ENCODE results near the gene P2RX1. TPM values are rescaled to one million over a fixed set of nuclear protein-coding genes. Genes with fewer than 3 reads are reported as not detected.
A peak's percentile ranks its signal among the peaks of the same experiment; 100 is the strongest.

The P2RX1 gene
- total and polyA plus RNA-seq, 9 donors = 2.1 to 8.6 (median 3.0) TPM

DNA sequence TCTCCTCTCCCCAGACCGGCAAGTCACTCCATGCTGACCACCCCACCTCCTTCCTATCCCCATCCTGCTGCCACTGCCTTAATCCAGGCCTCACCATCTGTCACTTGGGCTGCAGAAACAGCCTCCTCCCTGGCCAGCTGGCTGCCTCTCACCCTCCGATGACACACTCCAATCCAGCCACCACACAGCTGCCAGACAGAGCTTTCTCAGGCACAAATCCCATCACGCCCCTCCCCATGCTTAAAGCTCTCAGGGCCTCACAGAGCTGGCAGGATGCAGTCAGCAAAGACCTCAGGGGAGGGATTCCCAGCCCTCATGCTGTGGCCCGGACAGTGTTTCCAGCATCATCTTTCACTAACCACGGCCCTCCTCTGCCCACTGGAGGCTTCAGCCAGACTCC is 37.1 kb downstream of the P2RX1 start:
- Histone ChIP-seq H3K27me3 (ENCODE audit: control insufficient read depth, insufficient read depth, low read length) (no peaks in the 10 kb centered on the region), H3K4me3 (ENCODE audit: low read length) (no peak overlapping the region), H3K36me3 (ENCODE audit: control insufficient read depth, insufficient read depth, low read length) (peaks cover 37% of the 10 kb centered on the region), H3K9me3 (replicated peaks; ENCODE audit: control insufficient read depth, low read depth, low read length) (no peaks in the 10 kb centered on the region), H3K27ac (ENCODE audit: low read length) (peak overlapping the region; percentile 65), H3K4me1 (ENCODE audit: control insufficient read depth, insufficient read depth, low read length) (peaks cover 34% of the 10 kb centered on the region)
- WGBS (ENCODE audit: insufficient coverage) = 25% methylated on average over 5 of the region's 5 CpGs
- peak; percentile 93 for DNase-seq

DNA sequence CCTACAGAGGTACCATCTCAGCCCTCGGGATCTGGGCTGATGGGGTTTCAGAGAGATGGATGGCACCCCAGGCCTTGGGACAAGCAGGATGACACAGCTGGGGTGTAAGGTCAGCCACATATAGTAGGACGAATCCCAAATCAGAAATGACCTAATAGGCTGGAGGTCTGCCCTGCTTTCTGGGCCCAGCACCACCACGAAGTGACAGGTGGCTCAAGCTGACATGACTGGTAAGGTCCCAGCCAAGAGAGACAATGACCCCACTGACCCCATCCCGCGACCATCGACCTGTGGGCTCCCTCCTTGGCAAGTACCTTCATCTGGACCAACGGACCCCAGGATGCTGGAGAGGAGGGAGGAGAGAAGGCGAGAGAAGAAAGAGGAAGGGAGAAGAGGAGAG is 39.0 kb downstream of the P2RX1 start:
- H3K27me3 ChIP-seq (ENCODE audit: control insufficient read depth, insufficient read depth, low read length) = no peaks in the 10 kb centered on the region
- WGBS (ENCODE audit: insufficient coverage) = 74% methylated on average over 3 of the region's 8 CpGs
- peaks cover 34% of the 10 kb centered on the region for H3K4me1 ChIP-seq (ENCODE audit: control insufficient read depth, insufficient read depth, low read length)
- no peak for DNase-seq
- H3K9me3 ChIP-seq (replicated peaks; ENCODE audit: control insufficient read depth, low read depth, low read length) = no peaks in the 10 kb centered on the region
- H3K4me3 ChIP-seq (ENCODE audit: low read length) = no peak overlapping the region
- no peak overlapping the region for H3K27ac ChIP-seq (ENCODE audit: low read length)
- H3K36me3 ChIP-seq (ENCODE audit: control insufficient read depth, insufficient read depth, low read length) = peaks cover 42% of the 10 kb centered on the region

DNA sequence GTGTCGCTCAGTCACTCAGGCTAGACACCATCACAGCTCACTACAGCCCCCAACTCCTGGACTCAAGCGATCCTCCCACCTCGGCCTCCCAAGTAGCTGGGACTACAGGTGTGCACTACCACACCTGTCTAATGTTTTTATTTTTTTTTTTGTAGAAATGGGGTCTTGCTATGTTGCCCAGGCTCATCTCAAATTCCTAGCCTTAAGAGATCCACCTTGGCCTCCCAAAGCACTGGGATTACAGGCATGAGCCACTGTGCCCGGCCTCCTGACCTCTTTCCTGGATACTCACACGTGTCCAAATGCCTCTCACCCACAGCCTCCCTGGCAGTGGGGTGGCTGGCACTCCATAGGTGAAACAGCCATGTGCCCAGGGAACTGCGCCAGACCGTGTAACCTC is 40.9 kb downstream of the P2RX1 start:
- Histone ChIP-seq H3K9me3 (replicated peaks; ENCODE audit: control insufficient read depth, low read depth, low read length) (no peaks in the 10 kb centered on the region), H3K4me1 (ENCODE audit: control insufficient read depth, insufficient read depth, low read length) (peaks cover 37% of the 10 kb centered on the region), H3K27me3 (ENCODE audit: control insufficient read depth, insufficient read depth, low read length) (no peaks in the 10 kb centered on the region), H3K36me3 (ENCODE audit: control insufficient read depth, insufficient read depth, low read length) (peaks cover 41% of the 10 kb centered on the region), H3K4me3 (ENCODE audit: low read length) (no peak overlapping the region), H3K27ac (ENCODE audit: low read length) (no peak overlapping the region)
- WGBS (ENCODE audit: insufficient coverage) = 100% methylated on average over 5 of the region's 7 CpGs
- no peak for DNase-seq

DNA sequence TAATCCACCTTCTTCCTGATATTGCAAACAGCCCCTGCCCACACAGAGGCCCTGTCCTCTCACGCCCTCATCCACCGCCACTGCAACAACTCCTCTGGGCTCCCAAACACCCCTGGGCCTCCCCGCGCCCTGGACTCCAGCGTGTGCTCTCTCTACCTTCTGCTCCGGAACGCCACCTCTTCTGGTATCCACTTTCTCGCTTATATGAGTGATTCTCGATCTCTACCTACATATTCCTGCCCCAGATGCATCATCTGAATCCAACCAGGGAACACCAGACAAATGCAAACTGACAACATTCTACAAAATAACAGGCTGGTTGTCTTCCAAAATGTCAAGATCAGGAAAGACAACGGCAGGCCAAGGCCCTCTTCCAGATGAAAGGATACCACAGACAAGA is 42.4 kb downstream of the P2RX1 start:
- Histone ChIP-seq H3K27ac (ENCODE audit: low read length) (no peak overlapping the region), H3K9me3 (replicated peaks; ENCODE audit: control insufficient read depth, low read depth, low read length) (no peaks in the 10 kb centered on the region), H3K4me1 (ENCODE audit: control insufficient read depth, insufficient read depth, low read length) (peaks cover 22% of the 10 kb centered on the region), H3K36me3 (ENCODE audit: control insufficient read depth, insufficient read depth, low read length) (peaks cover 51% of the 10 kb centered on the region), H3K4me3 (ENCODE audit: low read length) (no peak overlapping the region), H3K27me3 (ENCODE audit: control insufficient read depth, insufficient read depth, low read length) (no peaks in the 10 kb centered on the region)
- WGBS (ENCODE audit: insufficient coverage) = 91% methylated on average over 7 of the region's 10 CpGs
- DNase-seq = no peak

DNA sequence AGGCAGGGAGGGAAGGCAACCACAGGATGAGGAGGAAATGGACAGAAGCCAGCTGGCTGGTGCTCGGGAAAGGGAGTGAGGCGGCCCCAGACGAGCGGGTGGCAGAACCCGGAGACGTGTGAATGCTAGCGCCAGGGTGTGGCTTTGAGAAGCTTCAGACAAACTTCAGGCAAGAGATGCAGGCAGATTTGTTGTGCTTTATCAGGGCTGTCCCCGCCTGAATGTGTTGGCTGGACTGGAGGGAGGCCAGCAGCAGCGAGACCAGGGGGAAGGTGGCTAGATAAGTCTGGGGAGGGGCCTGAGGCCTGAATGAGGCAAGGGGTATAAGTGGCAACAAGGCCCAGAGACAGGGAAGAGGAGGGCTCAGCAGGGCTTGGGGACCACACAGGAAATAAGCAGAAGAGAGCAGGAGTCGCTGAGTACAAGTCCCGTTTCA is 45.4 kb downstream of the P2RX1 start:
- H3K9me3 ChIP-seq (replicated peaks; ENCODE audit: control insufficient read depth, low read depth, low read length) = no peaks in the 10 kb centered on the region
- DNase-seq = no peak
- no peaks in the 10 kb centered on the region for H3K27me3 ChIP-seq (ENCODE audit: control insufficient read depth, insufficient read depth, low read length)
- peaks cover 22% of the 10 kb centered on the region for H3K4me1 ChIP-seq (ENCODE audit: control insufficient read depth, insufficient read depth, low read length)
- WGBS (ENCODE audit: insufficient coverage) = 45% methylated on average over 9 of the region's 11 CpGs
- peaks cover 45% of the 10 kb centered on the region for H3K36me3 ChIP-seq (ENCODE audit: control insufficient read depth, insufficient read depth, low read length)
- H3K27ac ChIP-seq (ENCODE audit: low read length) = no peak overlapping the region
- H3K4me3 ChIP-seq (ENCODE audit: low read length) = no peak overlapping the region

DNA sequence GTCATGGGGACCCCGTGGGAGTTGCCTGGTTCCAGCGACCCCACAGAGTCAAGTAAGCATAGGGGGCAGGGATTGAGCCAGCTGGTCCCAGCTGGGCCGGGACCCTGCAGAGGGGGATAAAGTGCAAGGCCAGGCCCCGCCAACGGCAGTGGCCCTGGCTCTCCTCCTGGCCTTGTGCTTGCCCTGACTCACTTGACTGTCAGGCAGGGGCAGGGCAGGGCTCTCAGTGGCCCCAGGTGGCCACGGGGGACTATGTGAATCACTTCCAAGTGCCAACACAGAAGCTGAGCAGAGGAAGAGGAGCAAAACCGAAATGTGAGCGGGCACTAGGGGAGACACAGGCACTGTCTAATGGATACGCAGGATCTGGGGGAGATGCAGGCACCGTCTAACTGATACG is 48.7 kb downstream of the P2RX1 start:
- H3K27ac ChIP-seq (ENCODE audit: low read length) = no peak overlapping the region
- WGBS (ENCODE audit: insufficient coverage) = 57% methylated on average over 11 of the region's 11 CpGs
- DNase-seq = no peak
- H3K4me3 ChIP-seq (ENCODE audit: low read length) = no peak overlapping the region
- H3K9me3 ChIP-seq (replicated peaks; ENCODE audit: control insufficient read depth, low read depth, low read length) = no peaks in the 10 kb centered on the region
- no peaks in the 10 kb centered on the region for H3K27me3 ChIP-seq (ENCODE audit: control insufficient read depth, insufficient read depth, low read length)
- peaks cover 37% of the 10 kb centered on the region for H3K4me1 ChIP-seq (ENCODE audit: control insufficient read depth, insufficient read depth, low read length)
- peaks cover 25% of the 10 kb centered on the region for H3K36me3 ChIP-seq (ENCODE audit: control insufficient read depth, insufficient read depth, low read length)

DNA sequence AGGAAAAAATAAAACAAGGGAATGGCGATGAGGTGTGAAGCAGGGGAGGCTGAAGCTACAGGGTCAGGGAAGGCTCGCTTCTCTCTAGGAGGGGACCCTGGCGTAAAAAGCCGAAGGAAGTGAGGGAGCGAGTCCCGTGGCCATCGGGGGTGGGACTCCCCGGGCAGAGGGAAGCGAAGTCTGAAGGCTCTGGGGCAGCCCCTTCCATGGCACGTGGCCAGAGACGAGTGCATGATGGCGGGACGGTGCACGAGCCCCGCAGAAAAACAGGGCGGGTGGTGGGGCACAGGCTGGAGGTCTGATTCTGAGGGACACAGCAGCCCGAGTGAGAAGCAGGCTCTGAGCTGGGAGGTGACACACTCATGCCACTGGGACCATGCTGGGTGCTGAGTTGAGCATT is 49.2 kb downstream of the P2RX1 start:
- Histone ChIP-seq H3K4me1 (ENCODE audit: control insufficient read depth, insufficient read depth, low read length) (peaks cover 40% of the 10 kb centered on the region), H3K27me3 (ENCODE audit: control insufficient read depth, insufficient read depth, low read length) (no peaks in the 10 kb centered on the region), H3K4me3 (ENCODE audit: low read length) (no peak overlapping the region), H3K27ac (ENCODE audit: low read length) (no peak overlapping the region), H3K36me3 (ENCODE audit: control insufficient read depth, insufficient read depth, low read length) (peaks cover 20% of the 10 kb centered on the region), H3K9me3 (replicated peaks; ENCODE audit: control insufficient read depth, low read depth, low read length) (no peaks in the 10 kb centered on the region)
- 74% methylated on average over 17 of the region's 17 CpGs for WGBS (ENCODE audit: insufficient coverage)
- DNase-seq = no peak

DNA sequence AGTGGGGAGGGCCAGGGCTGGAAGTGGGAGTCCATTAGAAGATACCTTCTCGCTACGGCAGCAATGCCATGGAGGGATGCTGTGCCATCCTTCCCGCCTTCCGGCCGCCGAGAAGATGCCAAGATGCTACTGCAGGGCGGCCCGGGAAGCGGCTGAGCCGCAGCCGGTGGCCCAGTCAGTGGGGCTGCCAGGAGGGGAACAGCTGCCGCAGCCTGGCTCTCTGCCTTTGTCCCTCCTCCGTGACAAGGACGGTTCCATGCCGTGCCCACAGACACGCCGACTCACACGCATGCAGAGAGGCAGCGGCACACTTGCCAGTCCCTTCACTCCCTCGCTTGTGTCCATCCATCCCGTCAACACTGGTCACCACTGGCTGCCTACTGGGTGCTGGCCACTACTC is 50.0 kb downstream of the P2RX1 start:
- H3K4me1 ChIP-seq (ENCODE audit: control insufficient read depth, insufficient read depth, low read length) = peaks cover 45% of the 10 kb centered on the region
- peak; percentile 69 for DNase-seq
- 88% methylated on average over 21 of the region's 21 CpGs for WGBS (ENCODE audit: insufficient coverage)
- no peak overlapping the region for H3K4me3 ChIP-seq (ENCODE audit: low read length)
- H3K27ac ChIP-seq (ENCODE audit: low read length) = peak overlapping the region; percentile 20
- H3K9me3 ChIP-seq (replicated peaks; ENCODE audit: control insufficient read depth, low read depth, low read length) = no peaks in the 10 kb centered on the region
- H3K36me3 ChIP-seq (ENCODE audit: control insufficient read depth, insufficient read depth, low read length) = peaks cover 22% of the 10 kb centered on the region
- no peaks in the 10 kb centered on the region for H3K27me3 ChIP-seq (ENCODE audit: control insufficient read depth, insufficient read depth, low read length)

DNA sequence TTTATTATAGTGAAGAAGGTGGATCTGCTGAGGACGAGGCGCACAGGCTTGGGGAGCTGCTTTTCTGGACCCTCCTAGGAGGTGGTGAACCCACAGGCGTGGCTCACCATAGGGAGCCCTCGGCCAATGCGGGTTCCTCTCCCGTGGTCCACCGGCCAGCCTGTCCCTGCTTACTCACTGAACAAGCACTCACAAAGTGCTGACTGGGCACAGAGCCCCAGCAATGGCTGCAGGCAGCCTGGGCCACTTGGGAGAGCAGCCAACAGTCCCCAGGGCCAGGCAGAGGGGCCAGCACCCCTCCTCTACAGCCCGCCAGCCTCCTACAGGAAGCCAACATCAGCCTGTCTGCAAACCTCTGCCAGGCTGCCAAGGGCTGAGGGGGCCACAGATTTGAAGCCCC is 51.1 kb downstream of the P2RX1 start:
- WGBS (ENCODE audit: insufficient coverage) = 56% methylated on average over 5 of the region's 8 CpGs
- no peak for DNase-seq
- Histone ChIP-seq H3K4me3 (ENCODE audit: low read length) (no peak overlapping the region), H3K9me3 (replicated peaks; ENCODE audit: control insufficient read depth, low read depth, low read length) (no peaks in the 10 kb centered on the region), H3K4me1 (ENCODE audit: control insufficient read depth, insufficient read depth, low read length) (peaks cover 50% of the 10 kb centered on the region), H3K36me3 (ENCODE audit: control insufficient read depth, insufficient read depth, low read length) (peaks cover 29% of the 10 kb centered on the region), H3K27ac (ENCODE audit: low read length) (no peak overlapping the region), H3K27me3 (ENCODE audit: control insufficient read depth, insufficient read depth, low read length) (no peaks in the 10 kb centered on the region)

DNA sequence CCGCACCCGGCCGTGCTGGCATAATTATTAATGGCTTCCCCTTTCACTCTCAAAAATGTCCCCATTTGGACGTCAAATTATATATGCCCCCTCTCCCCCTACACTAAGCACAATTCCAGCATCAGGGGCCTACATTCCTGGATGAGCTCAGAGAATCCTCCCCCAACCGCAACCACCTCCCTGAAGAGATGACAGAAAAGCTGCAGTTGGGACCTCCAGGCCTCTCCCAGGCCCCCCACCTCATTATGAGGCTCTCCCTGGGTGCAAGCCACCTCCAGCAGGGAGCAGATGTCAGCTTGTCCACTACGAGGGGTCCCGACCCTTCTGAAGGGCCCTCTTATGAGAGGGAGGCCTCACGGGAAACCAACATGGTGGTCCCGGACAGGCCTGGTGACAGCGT is 51.7 kb downstream of the P2RX1 start:
- no peak overlapping the region for H3K4me3 ChIP-seq (ENCODE audit: low read length)
- H3K4me1 ChIP-seq (ENCODE audit: control insufficient read depth, insufficient read depth, low read length) = peaks cover 55% of the 10 kb centered on the region
- H3K27me3 ChIP-seq (ENCODE audit: control insufficient read depth, insufficient read depth, low read length) = no peaks in the 10 kb centered on the region
- H3K36me3 ChIP-seq (ENCODE audit: control insufficient read depth, insufficient read depth, low read length) = peaks cover 24% of the 10 kb centered on the region
- WGBS (ENCODE audit: insufficient coverage) = 87% methylated on average over 10 of the region's 10 CpGs
- no peak for DNase-seq
- H3K9me3 ChIP-seq (replicated peaks; ENCODE audit: control insufficient read depth, low read depth, low read length) = no peaks in the 10 kb centered on the region
- no peak overlapping the region for H3K27ac ChIP-seq (ENCODE audit: low read length)

Data from muscle of leg (tissue), 11 donors.